ENCODE results near the gene GTF2IRD1. TPM values are rescaled to one million over a fixed set of nuclear protein-coding genes. Genes with fewer than 3 reads are reported as not detected.

GTF2IRD1 gene
- total RNA-seq, result 18.0 and 21.3 TPM in 2 replicates

GRCh38 chr7:74453322-74454011, at the start of gene GTF2IRD1:
GTF2IRD1 (plus strand) TSS chr7:74453906; CDS start chr7:74508081, 54,175 bp downstream.

Other genes with a start within 250 kb of the GTF2IRD1 start
- 0.07 TPM in 1 of 2 replicates, not detected in the other for gene LAT2, start 243.9 kb upstream of the GTF2IRD1 start, total RNA-seq
- 30.2 and 42.8 TPM in 2 replicates for gene RFC2, start 199.5 kb upstream of the GTF2IRD1 start, total RNA-seq
- 12.3 and 14.7 TPM in 2 replicates for gene CLIP2, start 164.5 kb upstream of the GTF2IRD1 start, total RNA-seq
- 104 and 108 TPM in 2 replicates for gene GTF2I, start 203.8 kb downstream of the GTF2IRD1 start, total RNA-seq